GM10248 (cell line): ENCODE results near the gene NTHL1.

Experiments used
- CTCF ChIA-PET: fragments of 300-600 bp; sonication (Branson Sonifier 250); formaldehyde crosslinking; extraction: SDS; loops from one replicate; lab custom pipeline; 2021; ENCODE audit warnings: antibody characterized with exemption; lab: Yijun Ruan, JAX
- POLR2A ChIA-PET: fragments of 350-650 bp; sonication (Branson Sonifier 250); formaldehyde crosslinking; extraction: SDS; loops from one replicate; lab custom pipeline; 2020; ENCODE audit warnings: antibody characterized with exemption; lab: Yijun Ruan, JAX
- DNase-seq: peaks from one replicate; pipeline ENCODE4 v3.0.0; 2012; ENCODE audit errors: extremely low spot score
- CTCF ChIP-seq: IDR thresholded peaks from 2 replicates; pipeline ENCODE4 v1.5.1; 2012; ENCODE audit warnings: mild to moderate bottlenecking, low read depth; ENCODE audit errors: extremely low read depth, missing control alignments, control extremely low read depth

Gene NTHL1

GRCh38 chr16:1991588-1991947 is 56.1 kb downstream of the NTHL1 start:
- ChIA-PET POLR2A (interaction anchor here (0.9 to 3.3 kb wide), 5 partner anchors 11 to 164 kb away, joined by 3 to 22 read pairs (median 6); partner anchors contain the start of genes RPS2 and TRAF7), CTCF (interaction anchor here (7.3 kb wide), 1 partner anchor 12 kb away, joined by 63 read pairs; no protein-coding TSS in a partner anchor)
- TF ChIP-seq CTCF = no peak
- no peak for DNase-seq

- TF ChIP-seq CTCF = no peak
- ChIA-PET POLR2A (interaction anchor here (0.5 to 3.3 kb wide), 4 partner anchors 11 to 259 kb away, joined by 3 to 22 read pairs (median 8); partner anchors contain the start of genes RPS2 and TRAF7), CTCF (interaction anchor here (1.1 to 7.3 kb wide), 2 partner anchors 12 to 128 kb away, joined by 3 to 63 read pairs; no protein-coding TSS in a partner anchor)
- peak; percentile 66 for DNase-seq
Measured at GRCh38 chr16:1991135-1991551, 56.5 kb downstream of the NTHL1 start.

- POLR2A ChIA-PET = interaction anchor here (0.5 to 3.3 kb wide), 5 partner anchors 10 to 260 kb away, joined by 3 to 22 read pairs (median 8); partner anchors contain the start of genes RPS2 and TRAF7
- no peak for DNase-seq
- CTCF ChIA-PET = interaction anchor here (1.1 to 7.3 kb wide), 2 partner anchors 13 to 128 kb away, joined by 3 to 63 read pairs; no protein-coding TSS in a partner anchor
- TF ChIP-seq CTCF = no peak
Measured at GRCh38 chr16:1990351-1991134, 57.1 kb downstream of the NTHL1 start.

GRCh38 chr16:1990101-1990350 is 57.6 kb downstream of the NTHL1 start:
- POLR2A ChIA-PET = interaction anchor here (0.6 to 3.3 kb wide), 3 partner anchors 25 to 165 kb away, joined by 3 to 22 read pairs (median 9); partner anchors contain the start of genes RPS2 and TRAF7
- no peak for TF ChIP-seq CTCF
- DNase-seq = no peak
- CTCF ChIA-PET = interaction anchor here (1.1 to 7.3 kb wide), 2 partner anchors 13 to 127 kb away, joined by 3 to 63 read pairs; no protein-coding TSS in a partner anchor
